Kidney epithelial cell (primary cell): Measurements from ENCODE around the gene SMIM28. TPM values are rescaled to one million over a fixed set of nuclear protein-coding genes. Genes with fewer than 3 reads are reported as not detected.

Source experiments
- DNase-seq: peaks from one replicate; pipeline ENCODE4 v3.0.0-alpha.2; 2010; ENCODE audit warnings: low read depth
- H3K27me3 ChIP-seq: 2 replicates; pipeline ENCODE4 v1.6.0; 2011; ENCODE audit warnings: low read length; ENCODE audit not compliant: control insufficient read depth, insufficient read depth
- H3K36me3 ChIP-seq: 2 replicates; pipeline ENCODE4 v1.5.1; 2011; ENCODE audit warnings: low read length; ENCODE audit not compliant: control insufficient read depth, insufficient read depth
- H3K4me3 ChIP-seq: 2 replicates; pipeline ENCODE4 v1.5.1; 2011; ENCODE audit warnings: low read depth, mild to moderate bottlenecking, control low read depth, low read length
- total RNA-seq: library from RNA; depleted of rRNA; stranded (reverse); fragments of >200 nt; gene quantifications from 2 replicates; pipeline ENCODE4 v1.2.3, GENCODE V29; 2015
- TF ChIP-seq, protein P1 (sequence below): IDR thresholded peaks from 2 replicates; pipeline ENCODE4 v1.5.1; 2011; ENCODE audit warnings: mild to moderate bottlenecking, moderate library complexity, low read length, control low read depth, inconsistent platforms; ENCODE audit not compliant: insufficient read depth, poor library complexity, severe bottlenecking

Gene SMIM28
- total RNA-seq, 1 donor from 2014 or later, result not detected

DNA sequence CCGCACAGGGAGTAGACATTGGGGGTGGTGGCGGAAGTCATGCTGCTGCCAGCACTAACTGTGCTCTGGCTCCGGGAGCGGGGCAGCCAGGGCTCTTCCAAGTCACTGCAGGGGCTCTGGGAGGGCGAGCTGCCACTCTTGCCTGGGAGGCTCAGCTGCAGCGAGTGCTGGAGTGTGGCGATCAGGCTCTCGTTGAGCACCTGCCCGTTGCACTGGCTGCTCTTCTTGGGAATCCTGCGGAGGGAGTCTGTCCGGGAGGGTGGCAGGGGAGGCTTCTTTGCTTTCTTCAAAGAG lies 54.3 kb downstream of the SMIM28 start:
- H3K27me3 ChIP-seq, result no peaks in the 10 kb centered on the region
- H3K4me3 ChIP-seq, result no peak overlapping the region
- no peak for DNase-seq
- peaks cover 1% of the 10 kb centered on the region for H3K36me3 ChIP-seq
- TF ChIP-seq, protein P1, sequence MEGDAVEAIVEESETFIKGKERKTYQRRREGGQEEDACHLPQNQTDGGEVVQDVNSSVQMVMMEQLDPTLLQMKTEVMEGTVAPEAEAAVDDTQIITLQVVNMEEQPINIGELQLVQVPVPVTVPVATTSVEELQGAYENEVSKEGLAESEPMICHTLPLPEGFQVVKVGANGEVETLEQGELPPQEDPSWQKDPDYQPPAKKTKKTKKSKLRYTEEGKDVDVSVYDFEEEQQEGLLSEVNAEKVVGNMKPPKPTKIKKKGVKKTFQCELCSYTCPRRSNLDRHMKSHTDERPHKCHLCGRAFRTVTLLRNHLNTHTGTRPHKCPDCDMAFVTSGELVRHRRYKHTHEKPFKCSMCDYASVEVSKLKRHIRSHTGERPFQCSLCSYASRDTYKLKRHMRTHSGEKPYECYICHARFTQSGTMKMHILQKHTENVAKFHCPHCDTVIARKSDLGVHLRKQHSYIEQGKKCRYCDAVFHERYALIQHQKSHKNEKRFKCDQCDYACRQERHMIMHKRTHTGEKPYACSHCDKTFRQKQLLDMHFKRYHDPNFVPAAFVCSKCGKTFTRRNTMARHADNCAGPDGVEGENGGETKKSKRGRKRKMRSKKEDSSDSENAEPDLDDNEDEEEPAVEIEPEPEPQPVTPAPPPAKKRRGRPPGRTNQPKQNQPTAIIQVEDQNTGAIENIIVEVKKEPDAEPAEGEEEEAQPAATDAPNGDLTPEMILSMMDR, result no peak

Other genes with a start within 250 kb of the SMIM28 start
- 11.1 and 13.4 TPM in 2 replicates for gene ARFGEF3, start 216.0 kb upstream of the SMIM28 start, total RNA-seq
- not detected in 2 replicates for gene PBOV1, start 159.4 kb upstream of the SMIM28 start, total RNA-seq
- 82.1 and 89.5 TPM in 2 replicates for gene HEBP2, start 26.3 kb downstream of the SMIM28 start, total RNA-seq
- 11.5 and 19.8 TPM in 2 replicates for gene NHSL1, start 121.6 kb downstream of the SMIM28 start, total RNA-seq